Measurements from ENCODE around the gene DYNC1H1. TPM values are rescaled to one million over a fixed set of nuclear protein-coding genes. Genes with fewer than 3 reads are reported as not detected.
A peak's percentile ranks its signal among the peaks of the same experiment; 100 is the strongest.

Gene DYNC1H1
- total RNA-seq, 1 donor from 2014 or later, result 413 TPM

GRCh38 chr14:102089621-102090343 lies 125.4 kb downstream of the DYNC1H1 start:
- Mint-ChIP-seq H3K36me3 (peaks cover 15% of the 10 kb centered on the region), H3K27ac (peak overlapping the region; percentile 89), H3K4me3 (peak overlapping the region; percentile 87), H3K4me1 (ENCODE audit: unreplicated experiment) (peaks cover 24% of the 10 kb centered on the region), H3K9me3 (no peaks in the 10 kb centered on the region), H3K27me3 (no peaks in the 10 kb centered on the region)
- DNase-seq (ENCODE audit: extremely low spot score, unreplicated experiment), result no peak
- TF ChIP-seq CTCF (conservative IDR thresholded peaks at IDR 0.05), result no peak

GRCh38 chr14:102090713-102091112 lies 126.3 kb downstream of the DYNC1H1 start:
- Mint-ChIP-seq H3K36me3 (peaks cover 6% of the 10 kb centered on the region), H3K4me1 (ENCODE audit: unreplicated experiment) (peaks cover 23% of the 10 kb centered on the region), H3K27ac (no peak overlapping the region), H3K9me3 (no peaks in the 10 kb centered on the region), H3K27me3 (no peaks in the 10 kb centered on the region), H3K4me3 (peak overlapping the region; percentile 61)
- TF ChIP-seq CTCF (conservative IDR thresholded peaks at IDR 0.05), result no peak
- DNase-seq (ENCODE audit: extremely low spot score, unreplicated experiment), result no peak

- DNase-seq (ENCODE audit: extremely low spot score, unreplicated experiment), result no peak
- no peak for TF ChIP-seq CTCF (conservative IDR thresholded peaks at IDR 0.05)
- peaks cover 33% of the 10 kb centered on the region for H3K4me1 Mint-ChIP-seq (ENCODE audit: unreplicated experiment)
- no peak overlapping the region for H3K4me3 Mint-ChIP-seq
- no peak overlapping the region for H3K27ac Mint-ChIP-seq
- no peaks in the 10 kb centered on the region for H3K36me3 Mint-ChIP-seq
- H3K9me3 Mint-ChIP-seq, result no peaks in the 10 kb centered on the region
- H3K27me3 Mint-ChIP-seq, result no peaks in the 10 kb centered on the region
Observed at GRCh38 chr14:102092806-102093205, 128.4 kb downstream of the DYNC1H1 start.

- no peaks in the 10 kb centered on the region for H3K9me3 Mint-ChIP-seq
- H3K4me3 Mint-ChIP-seq, result no peak overlapping the region
- H3K36me3 Mint-ChIP-seq, result no peaks in the 10 kb centered on the region
Observed at GRCh38 chr14:102094101-102094500, 129.7 kb downstream of the DYNC1H1 start.

GRCh38 chr14:102095231-102095870 lies 131.0 kb downstream of the DYNC1H1 start:
- DNase-seq (ENCODE audit: extremely low spot score, unreplicated experiment), result no peak
- Mint-ChIP-seq H3K4me3 (peak overlapping the region; percentile 55), H3K9me3 (no peaks in the 10 kb centered on the region), H3K27ac (peak overlapping the region; percentile 93), H3K36me3 (no peaks in the 10 kb centered on the region), H3K4me1 (ENCODE audit: unreplicated experiment) (peaks cover 16% of the 10 kb centered on the region), H3K27me3 (no peaks in the 10 kb centered on the region)
- no peak for TF ChIP-seq CTCF (conservative IDR thresholded peaks at IDR 0.05)

More at GRCh38 chr14:102094101-102094500, 129.7 kb downstream of the DYNC1H1 start:
- Mint-ChIP-seq H3K4me1 (ENCODE audit: unreplicated experiment) (peaks cover 24% of the 10 kb centered on the region), H3K27me3 (no peaks in the 10 kb centered on the region), H3K27ac (no peak overlapping the region)
- DNase-seq (ENCODE audit: extremely low spot score, unreplicated experiment), result no peak
- no peak for TF ChIP-seq CTCF (conservative IDR thresholded peaks at IDR 0.05)

Measured in type B pancreatic cell (in vitro differentiated cells).